CD4-positive, alpha-beta memory T cell (primary cell): ENCODE measurements around the gene C19orf25. TPM values are rescaled to one million over a fixed set of nuclear protein-coding genes. Genes with fewer than 3 reads are reported as not detected.
A peak's percentile ranks its signal among the peaks of the same experiment; 100 is the strongest.

Experiments used
- CTCF ChIA-PET: fragments of 350-600 bp; sonication (Branson Sonifier 250); formaldehyde crosslinking; loops from one replicate; lab custom pipeline; 2021; ENCODE audit warnings: inconsistent platforms; ENCODE audit not compliant: partially characterized antibody; lab: Charles Lee
- POLR2A ChIA-PET: fragments of 350-600 bp; sonication (Branson Sonifier 250); formaldehyde crosslinking; loops from one replicate; lab custom pipeline; 2021; ENCODE audit not compliant: partially characterized antibody; lab: Charles Lee
- DNase-seq, 5 donors: peaks; one replicate each; pipeline versions ENCODE4 v3.0.0 to v3.0.0-alpha.2; 2020 to 2022; ENCODE audit warnings: mixed read lengths in 1 of 5
- H3K27ac ChIP-seq: one replicate; pipeline ENCODE4 v1.7.0; 2013; ENCODE audit warnings: low read depth, low read length
- H3K27me3 ChIP-seq: 2 replicates; pipeline ENCODE4 v1.7.0; 2013; ENCODE audit warnings: mild to moderate bottlenecking, low read length, moderate library complexity; ENCODE audit not compliant: insufficient read depth
- H3K36me3 ChIP-seq: 2 replicates; pipeline ENCODE4 v1.7.0; 2013; ENCODE audit warnings: mild to moderate bottlenecking, low read length, moderate library complexity; ENCODE audit not compliant: insufficient read depth
- H3K4me1 ChIP-seq: 2 replicates; pipeline ENCODE4 v1.7.0; 2013; ENCODE audit warnings: mild to moderate bottlenecking, low read length, moderate library complexity; ENCODE audit not compliant: insufficient read depth
- H3K4me3 ChIP-seq, 2 donors: one replicate each; pipeline ENCODE4 v1.7.0; 2013; ENCODE audit warnings: low read length in 2 of 2, mild to moderate bottlenecking in 1 of 2
- H3K9me3 ChIP-seq, 2 donors: one replicate each; pipeline ENCODE4 v1.7.0; 2013; ENCODE audit warnings: low read length in 2 of 2, control low read depth in 1 of 2; ENCODE audit not compliant: control insufficient read depth in 1 of 2
- H3K27ac Mint-ChIP-seq, 7 donors: one replicate each; pipeline ENCODE4 v1.8.0; 2020 to 2021; ENCODE audit warnings: mixed read lengths in 7 of 7, mild to moderate bottlenecking in 6 of 7, inconsistent platforms in 3 of 7, moderate library complexity in 3 of 7
- H3K27me3 Mint-ChIP-seq, 2 donors: one replicate each; pipeline ENCODE4 v1.8.0; 2020 to 2021; ENCODE audit warnings: mixed read lengths in 2 of 2
- H3K36me3 Mint-ChIP-seq, 2 donors: one replicate each; pipeline ENCODE4 v1.8.0; 2020 to 2021; ENCODE audit warnings: mixed read lengths in 2 of 2, inconsistent platforms in 1 of 2, mild to moderate bottlenecking in 1 of 2
- H3K4me1 Mint-ChIP-seq, 4 donors: one replicate each; pipeline ENCODE4 v1.8.0; 2020 to 2021; ENCODE audit warnings: mixed read lengths in 4 of 4, mild to moderate bottlenecking in 1 of 4
- H3K4me3 Mint-ChIP-seq, 8 donors: one replicate each; pipeline ENCODE4 v1.8.0; 2020 to 2021; ENCODE audit warnings: mixed read lengths in 8 of 8, mild to moderate bottlenecking in 7 of 8, moderate library complexity in 6 of 8, inconsistent platforms in 3 of 8
- H3K9me3 Mint-ChIP-seq, 8 donors: one replicate each; pipeline ENCODE4 v1.8.0; 2020 to 2021; ENCODE audit warnings: mixed read lengths in 8 of 8, mild to moderate bottlenecking in 5 of 8, inconsistent platforms in 3 of 8, moderate library complexity in 1 of 8
- intact Hi-C: fragments of 100-400 bp; cut with micrococcal nuclease; formaldehyde crosslinking; loops from one replicate; pipeline ENCODE4 v1.15.1; 2023
- polyA plus RNA-seq, 2 donors: library from polyadenylated mRNA; unstranded; fragments of 300-500 nt; fragmentation: Illumina TruSeq; gene quantifications; one replicate each; pipeline ENCODE4 v1.2.3, GENCODE V29; 2021
- total RNA-seq, 2 experiments: library from RNA; stranded (reverse); gene quantifications; one replicate each; pipeline ENCODE4 v1.2.3, GENCODE V29; 2021

C19orf25 gene
- total and polyA plus RNA-seq, 4 experiments from 2014 or later = 41.5 to 79.8 (median 58.8) TPM

- Histone ChIP-seq H3K4me1 (peaks cover 27% of the 10 kb centered on the region), H3K27me3 (no peaks in the 10 kb centered on the region)
- POLR2A ChIA-PET = no interaction called here
These were observed 28.2 kb upstream of the C19orf25 start for GRCh38 chr19:1507192-1507660.

GRCh38 chr19:1505991-1506881 is 27.2 kb upstream of the C19orf25 start:
- Mint-ChIP-seq H3K4me1 (peaks cover 10 to 24% (median 13%) of the 10 kb centered on the region in 4 donors), H3K27ac (peak overlapping the region in 4 of 7 donors; percentile 21 to 70 (median 48)), H3K36me3 (peaks cover 0 to 3% of the 10 kb centered on the region in 2 donors), H3K4me3 (no peak overlapping the region), H3K27me3 (peaks cover 3 to 19% of the 10 kb centered on the region in 2 donors), H3K9me3 (peaks cover 0 to 2% (median 0%) of the 10 kb centered on the region in 8 donors)
- H3K36me3 ChIP-seq = no peaks in the 10 kb centered on the region
- no peaks in the 10 kb centered on the region for H3K27me3 ChIP-seq
- POLR2A ChIA-PET = no interaction called here
- intact Hi-C loops = no loop called here
- no peak for DNase-seq
- H3K4me3 ChIP-seq = no peak overlapping the region
- CTCF ChIA-PET = interaction anchor here (1.3 kb wide), 1 partner anchor 35 kb away, joined by 3 read pairs; no protein-coding TSS in a partner anchor
- H3K27ac ChIP-seq = no peak overlapping the region
- peaks cover 20% of the 10 kb centered on the region for H3K4me1 ChIP-seq
- H3K9me3 ChIP-seq = no peaks in the 10 kb centered on the region

More at GRCh38 chr19:1507192-1507660, 28.2 kb upstream of the C19orf25 start:
- no peaks in the 10 kb centered on the region for H3K36me3 ChIP-seq
- no peaks in the 10 kb centered on the region for H3K9me3 ChIP-seq
- Mint-ChIP-seq H3K4me3 (peak overlapping the region in 2 of 8 donors; percentile 85 to 88), H3K27ac (peak overlapping the region in 5 of 7 donors; percentile 90 to 98 (median 92)), H3K27me3 (peaks cover 3 to 19% of the 10 kb centered on the region in 2 donors), H3K36me3 (peaks cover 0 to 3% of the 10 kb centered on the region in 2 donors), H3K4me1 (peaks cover 10 to 27% (median 14%) of the 10 kb centered on the region in 4 donors), H3K9me3 (peaks cover 0 to 2% (median 0%) of the 10 kb centered on the region in 8 donors)
- H3K27ac ChIP-seq = peak overlapping the region; percentile 21
- intact Hi-C loops = loop anchor here (1.0 kb wide), 1 partner anchor 17 kb away; the partner anchor contains the start of gene PCSK4
- CTCF ChIA-PET = no interaction called here
- peak overlapping the region in 1 of 2 donors; percentile 2 for H3K4me3 ChIP-seq
- DNase-seq = no peak

- CTCF ChIA-PET = no interaction called here
- Histone ChIP-seq H3K27me3 (no peaks in the 10 kb centered on the region), H3K9me3 (no peaks in the 10 kb centered on the region), H3K36me3 (no peaks in the 10 kb centered on the region), H3K27ac (no peak overlapping the region), H3K4me3 (no peak overlapping the region), H3K4me1 (peaks cover 20% of the 10 kb centered on the region)
- Mint-ChIP-seq H3K4me1 (peaks cover 8 to 18% (median 10%) of the 10 kb centered on the region in 4 donors), H3K9me3 (peaks cover 0 to 2% (median 0%) of the 10 kb centered on the region in 8 donors), H3K27ac (peak overlapping the region in 2 of 7 donors; percentile 41 to 70), H3K27me3 (peaks cover 3 to 16% of the 10 kb centered on the region in 2 donors), H3K36me3 (peaks cover 0 to 3% of the 10 kb centered on the region in 2 donors), H3K4me3 (no peak overlapping the region)
- POLR2A ChIA-PET = no interaction called here
- intact Hi-C loops = no loop called here
- DNase-seq = peak in 1 of 5 donors; percentile 7
These were observed 26.0 kb upstream of the C19orf25 start for GRCh38 chr19:1505012-1505411.

- DNase-seq = peak in 1 of 5 donors; percentile 14
- H3K4me3 Mint-ChIP-seq = no peak overlapping the region
- Histone ChIP-seq H3K36me3 (no peaks in the 10 kb centered on the region), H3K4me1 (peaks cover 20% of the 10 kb centered on the region), H3K27me3 (no peaks in the 10 kb centered on the region), H3K9me3 (no peaks in the 10 kb centered on the region), H3K4me3 (no peak overlapping the region), H3K27ac (no peak overlapping the region)
- CTCF ChIA-PET = interaction anchor here (1.1 kb wide), 1 partner anchor 13 kb away, joined by 4 read pairs; the partner anchor contains the start of gene REEP6
- POLR2A ChIA-PET = no interaction called here
- intact Hi-C loops = loop anchor here (1.0 kb wide), 1 partner anchor 9 kb away; the partner anchor contains the start of gene ADAMTSL5
- peaks cover 3 to 13% of the 10 kb centered on the region in 2 donors for H3K27me3 Mint-ChIP-seq
- peak overlapping the region in 1 of 7 donors; percentile 70 for H3K27ac Mint-ChIP-seq
- peaks cover 0 to 3% of the 10 kb centered on the region in 2 donors for H3K36me3 Mint-ChIP-seq
- H3K4me1 Mint-ChIP-seq = peaks cover 5 to 15% (median 7%) of the 10 kb centered on the region in 4 donors
- H3K9me3 Mint-ChIP-seq = peaks cover 0 to 2% (median 0%) of the 10 kb centered on the region in 8 donors
These were observed 25.1 kb upstream of the C19orf25 start for GRCh38 chr19:1503925-1504773.

GRCh38 chr19:1503089-1503924 is 24.3 kb upstream of the C19orf25 start:
- Mint-ChIP-seq H3K9me3 (peaks cover 0 to 2% (median 0%) of the 10 kb centered on the region in 8 donors), H3K27me3 (peaks cover 3 to 13% of the 10 kb centered on the region in 2 donors), H3K4me3 (peak overlapping the region in 1 of 8 donors; percentile 43), H3K4me1 (peaks cover 5 to 9% (median 6%) of the 10 kb centered on the region in 4 donors), H3K27ac (no peak overlapping the region), H3K36me3 (peaks cover 0 to 3% of the 10 kb centered on the region in 2 donors)
- no peaks in the 10 kb centered on the region for H3K36me3 ChIP-seq
- H3K4me3 ChIP-seq = no peak overlapping the region
- peaks cover 17% of the 10 kb centered on the region for H3K4me1 ChIP-seq
- DNase-seq = peak; percentile 50 to 59 (median 51)
- H3K27ac ChIP-seq = no peak overlapping the region
- H3K9me3 ChIP-seq = no peaks in the 10 kb centered on the region
- CTCF ChIA-PET = interaction anchor here (0.7 to 1.3 kb wide), 3 partner anchors 12 to 18 kb away, joined by 3 to 4 read pairs (median 3); partner anchors contain the start of gene REEP6
- intact Hi-C loops = loop anchor here (1.0 kb wide), 1 partner anchor 10 kb away; the partner anchor contains the start of gene ADAMTSL5
- POLR2A ChIA-PET = no interaction called here
- H3K27me3 ChIP-seq = no peaks in the 10 kb centered on the region
